Measurements from ENCODE around the gene BMPR1B. TPM values are rescaled to one million over a fixed set of nuclear protein-coding genes. Genes with fewer than 3 reads are reported as not detected.

BMPR1B gene
- total RNA-seq, 1 experiment from 2014 or later, result 0.62 TPM

DNA sequence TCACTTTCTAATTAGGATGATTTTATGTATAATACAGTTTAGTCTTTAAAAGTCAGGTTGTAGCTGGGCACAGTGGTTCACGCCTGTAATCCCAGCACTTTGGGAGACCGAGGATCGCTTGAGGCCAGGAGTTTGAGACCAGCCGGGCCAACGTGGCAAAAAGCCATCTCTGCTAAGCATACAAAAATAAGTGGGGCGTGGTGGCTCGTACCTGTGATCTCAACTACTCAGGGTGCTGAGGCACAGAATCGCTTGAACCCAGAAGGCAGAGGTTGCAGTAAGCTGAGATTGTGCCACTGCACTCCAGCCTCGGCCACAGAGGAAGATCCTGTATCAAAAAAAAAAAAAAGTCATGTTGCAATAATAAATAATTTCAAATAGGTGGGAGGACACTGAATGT is 364.2 kb downstream of the BMPR1B start:
- intact Hi-C loops (cut with micrococcal nuclease; ENCODE audit: unreplicated experiment) (loop anchor here (10.0 kb wide), 1 partner anchor 497 kb away; no protein-coding TSS in a partner anchor), in situ Hi-C loops (cut with HindIII; ENCODE audit: low pct_unique_long_range_greater_than_20kb, low sequenced_read_pairs) (no loop called here)
- no TSS peak for BruUV-seq (replicated peaks)
- Histone ChIP-seq H3K27me3 (ENCODE audit: control insufficient read depth, insufficient read depth, low read length) (no peaks in the 10 kb centered on the region), H3K36me3 (ENCODE audit: control insufficient read depth, insufficient read depth, low read length) (no peaks in the 10 kb centered on the region), H3K27ac (ENCODE audit: low read length) (no peak overlapping the region), H3K4me3 (ENCODE audit: low read depth in 2 of 2, low read length in 2 of 2) (no peak overlapping the region), H3K4me1 (ENCODE audit: control insufficient read depth, insufficient read depth, low read length) (no peaks in the 10 kb centered on the region), H3K9me3 (ENCODE audit: control insufficient read depth, insufficient read depth, low read depth, low read length) (no peaks in the 10 kb centered on the region)
- no peak for ATAC-seq
- ChIA-PET POLR2A (no interaction called here), CTCF (no interaction called here)
- TF ChIP-seq TCF7L2 (IDR thresholded peaks at IDR 0.05; ENCODE audit: low read depth, low read length), result no peak
- TF ChIP-seq, protein P1, sequence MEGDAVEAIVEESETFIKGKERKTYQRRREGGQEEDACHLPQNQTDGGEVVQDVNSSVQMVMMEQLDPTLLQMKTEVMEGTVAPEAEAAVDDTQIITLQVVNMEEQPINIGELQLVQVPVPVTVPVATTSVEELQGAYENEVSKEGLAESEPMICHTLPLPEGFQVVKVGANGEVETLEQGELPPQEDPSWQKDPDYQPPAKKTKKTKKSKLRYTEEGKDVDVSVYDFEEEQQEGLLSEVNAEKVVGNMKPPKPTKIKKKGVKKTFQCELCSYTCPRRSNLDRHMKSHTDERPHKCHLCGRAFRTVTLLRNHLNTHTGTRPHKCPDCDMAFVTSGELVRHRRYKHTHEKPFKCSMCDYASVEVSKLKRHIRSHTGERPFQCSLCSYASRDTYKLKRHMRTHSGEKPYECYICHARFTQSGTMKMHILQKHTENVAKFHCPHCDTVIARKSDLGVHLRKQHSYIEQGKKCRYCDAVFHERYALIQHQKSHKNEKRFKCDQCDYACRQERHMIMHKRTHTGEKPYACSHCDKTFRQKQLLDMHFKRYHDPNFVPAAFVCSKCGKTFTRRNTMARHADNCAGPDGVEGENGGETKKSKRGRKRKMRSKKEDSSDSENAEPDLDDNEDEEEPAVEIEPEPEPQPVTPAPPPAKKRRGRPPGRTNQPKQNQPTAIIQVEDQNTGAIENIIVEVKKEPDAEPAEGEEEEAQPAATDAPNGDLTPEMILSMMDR (IDR thresholded peaks at IDR 0.05), result no peak
- TF ChIP-seq POLR2AphosphoS5 (IDR thresholded peaks at IDR 0.05; ENCODE audit: low read depth, low read length), result no peak
- TF ChIP-seq, protein P2, sequence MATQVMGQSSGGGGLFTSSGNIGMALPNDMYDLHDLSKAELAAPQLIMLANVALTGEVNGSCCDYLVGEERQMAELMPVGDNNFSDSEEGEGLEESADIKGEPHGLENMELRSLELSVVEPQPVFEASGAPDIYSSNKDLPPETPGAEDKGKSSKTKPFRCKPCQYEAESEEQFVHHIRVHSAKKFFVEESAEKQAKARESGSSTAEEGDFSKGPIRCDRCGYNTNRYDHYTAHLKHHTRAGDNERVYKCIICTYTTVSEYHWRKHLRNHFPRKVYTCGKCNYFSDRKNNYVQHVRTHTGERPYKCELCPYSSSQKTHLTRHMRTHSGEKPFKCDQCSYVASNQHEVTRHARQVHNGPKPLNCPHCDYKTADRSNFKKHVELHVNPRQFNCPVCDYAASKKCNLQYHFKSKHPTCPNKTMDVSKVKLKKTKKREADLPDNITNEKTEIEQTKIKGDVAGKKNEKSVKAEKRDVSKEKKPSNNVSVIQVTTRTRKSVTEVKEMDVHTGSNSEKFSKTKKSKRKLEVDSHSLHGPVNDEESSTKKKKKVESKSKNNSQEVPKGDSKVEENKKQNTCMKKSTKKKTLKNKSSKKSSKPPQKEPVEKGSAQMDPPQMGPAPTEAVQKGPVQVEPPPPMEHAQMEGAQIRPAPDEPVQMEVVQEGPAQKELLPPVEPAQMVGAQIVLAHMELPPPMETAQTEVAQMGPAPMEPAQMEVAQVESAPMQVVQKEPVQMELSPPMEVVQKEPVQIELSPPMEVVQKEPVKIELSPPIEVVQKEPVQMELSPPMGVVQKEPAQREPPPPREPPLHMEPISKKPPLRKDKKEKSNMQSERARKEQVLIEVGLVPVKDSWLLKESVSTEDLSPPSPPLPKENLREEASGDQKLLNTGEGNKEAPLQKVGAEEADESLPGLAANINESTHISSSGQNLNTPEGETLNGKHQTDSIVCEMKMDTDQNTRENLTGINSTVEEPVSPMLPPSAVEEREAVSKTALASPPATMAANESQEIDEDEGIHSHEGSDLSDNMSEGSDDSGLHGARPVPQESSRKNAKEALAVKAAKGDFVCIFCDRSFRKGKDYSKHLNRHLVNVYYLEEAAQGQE (IDR thresholded peaks at IDR 0.05; ENCODE audit: insufficient read depth in 1 of 2, low read depth in 2 of 2, low read length in 1 of 2), result no peak
- TF ChIP-seq SIN3A (IDR thresholded peaks at IDR 0.05; ENCODE audit: borderline replicate concordance, insufficient read depth, low read depth, low read length), result no peak
- DNase-seq (ENCODE audit: low read depth, low spot score), result no peak

DNA sequence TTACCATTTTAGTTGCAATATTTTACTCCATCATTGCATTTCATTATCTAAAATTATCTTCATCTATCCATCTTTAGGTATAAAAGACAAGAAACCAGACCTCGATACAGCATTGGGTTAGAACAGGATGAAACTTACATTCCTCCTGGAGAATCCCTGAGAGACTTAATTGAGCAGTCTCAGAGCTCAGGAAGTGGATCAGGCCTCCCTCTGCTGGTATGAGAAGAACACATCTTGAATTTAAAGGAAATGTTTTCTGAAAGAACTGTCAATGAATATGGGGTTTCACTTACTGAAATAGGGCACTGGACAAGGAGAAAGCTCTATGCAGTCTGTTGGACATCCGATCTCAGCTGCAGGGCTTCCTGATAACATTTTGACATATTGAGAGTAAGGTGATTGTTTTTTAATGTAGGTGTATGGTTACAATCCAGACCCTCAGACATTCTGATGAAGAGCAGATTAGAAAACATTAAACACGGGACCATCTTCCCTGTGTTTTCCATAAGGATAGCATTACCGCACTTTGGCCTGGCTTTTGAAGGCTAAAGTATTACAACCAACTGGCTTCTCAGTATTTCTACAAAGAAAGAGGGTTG is 367.2 kb downstream of the BMPR1B start:
- ChIA-PET CTCF (no interaction called here), POLR2A (no interaction called here)
- TF ChIP-seq, protein P1 (IDR thresholded peaks at IDR 0.05), result peak; percentile 63
- TF ChIP-seq, protein P2 (IDR thresholded peaks at IDR 0.05; ENCODE audit: insufficient read depth in 1 of 2, low read depth in 2 of 2, low read length in 1 of 2), result no peak
- Histone ChIP-seq H3K27ac (ENCODE audit: low read length) (no peak overlapping the region), H3K27me3 (ENCODE audit: control insufficient read depth, insufficient read depth, low read length) (no peaks in the 10 kb centered on the region), H3K4me1 (ENCODE audit: control insufficient read depth, insufficient read depth, low read length) (no peaks in the 10 kb centered on the region), H3K36me3 (ENCODE audit: control insufficient read depth, insufficient read depth, low read length) (no peaks in the 10 kb centered on the region), H3K9me3 (ENCODE audit: control insufficient read depth, insufficient read depth, low read depth, low read length) (no peaks in the 10 kb centered on the region), H3K4me3 (ENCODE audit: low read depth in 2 of 2, low read length in 2 of 2) (no peak overlapping the region)
- intact Hi-C loops (cut with micrococcal nuclease; ENCODE audit: unreplicated experiment), result loop anchor here (10.0 kb wide), 1 partner anchor 500 kb away; no protein-coding TSS in a partner anchor
- in situ Hi-C loops (cut with HindIII; ENCODE audit: low pct_unique_long_range_greater_than_20kb, low sequenced_read_pairs), result no loop called here
- peak; percentile 78 for ATAC-seq
- DNase-seq (ENCODE audit: low read depth, low spot score), result peak; percentile 7
- no TSS peak for BruUV-seq (replicated peaks)
